GM10266 (cell line): Measurements from ENCODE around the gene PTPRT.

ENCODE experiments used
- DNase-seq: peaks from one replicate; pipeline ENCODE4 v3.0.0; 2012; ENCODE audit errors: extremely low spot score
- CTCF ChIP-seq: IDR thresholded peaks from 2 replicates; pipeline ENCODE4 v1.5.1; 2012; ENCODE audit warnings: mild to moderate bottlenecking, low read depth; ENCODE audit not compliant: control insufficient read depth, insufficient read depth; ENCODE audit errors: missing control alignments

Gene PTPRT

GRCh38 chr20:42295592-42295991 lies 894.1 kb downstream of the PTPRT start:
- no peak for TF ChIP-seq CTCF
- DNase-seq = no peak

- TF ChIP-seq CTCF = no peak
- DNase-seq = no peak
Measured at GRCh38 chr20:42294976-42295375, 894.7 kb downstream of the PTPRT start.

GRCh38 chr20:42281801-42282200 lies 907.9 kb downstream of the PTPRT start:
- no peak for TF ChIP-seq CTCF
- no peak for DNase-seq

- DNase-seq = no peak
- no peak for TF ChIP-seq CTCF
Measured at GRCh38 chr20:42276718-42277602, 912.7 kb downstream of the PTPRT start.

- no peak for DNase-seq
Measured at GRCh38 chr20:42274986-42275385, 914.7 kb downstream of the PTPRT start.

GRCh38 chr20:42272516-42272915 lies 917.2 kb downstream of the PTPRT start:
- no peak for DNase-seq
- no peak for TF ChIP-seq CTCF

More at GRCh38 chr20:42274986-42275385, 914.7 kb downstream of the PTPRT start:
- TF ChIP-seq CTCF = no peak

- no peak for TF ChIP-seq CTCF
- DNase-seq = no peak
Measured at GRCh38 chr20:42270539-42270938, 919.2 kb downstream of the PTPRT start.
